Mesendoderm (in vitro differentiated cells): ENCODE measurements around the gene CHID1.

Experiments
- DNase-seq: peaks from one replicate; pipeline ENCODE4 v3.0.0; 2013
- H2AK5ac ChIP-seq: 2 replicates; pipeline ENCODE4 v1.6.1; 2013; ENCODE audit warnings: low read length, inconsistent platforms
- H2BK120ac ChIP-seq: 2 replicates; pipeline ENCODE4 v1.6.1; 2013; ENCODE audit warnings: low read depth, mild to moderate bottlenecking, low read length, moderate library complexity, mixed read lengths
- H2BK15ac ChIP-seq: replicated peaks from 2 replicates; pipeline ENCODE4 v1.6.1; 2013; ENCODE audit warnings: low read depth, mild to moderate bottlenecking, moderate library complexity
- H2BK5ac ChIP-seq: 2 replicates; pipeline ENCODE4 v1.6.1; 2013; ENCODE audit warnings: low read length, inconsistent platforms
- H3K18ac ChIP-seq: 2 replicates; pipeline ENCODE4 v1.6.1; 2013; ENCODE audit warnings: mild to moderate bottlenecking, low read length, mixed read lengths
- H3K23ac ChIP-seq: one replicate; pipeline ENCODE4 v1.6.1; 2013; ENCODE audit warnings: low read length
- H3K27ac ChIP-seq: 2 replicates; pipeline ENCODE4 v1.5.1; 2013; ENCODE audit warnings: low read depth, mild to moderate bottlenecking, inconsistent platforms, low read length, moderate library complexity
- H3K27me3 ChIP-seq: 2 replicates; pipeline ENCODE4 v1.6.1; 2013; ENCODE audit warnings: low read length, control low read depth, mild to moderate bottlenecking, inconsistent platforms; ENCODE audit not compliant: insufficient read depth, poor library complexity
- H3K36me3 ChIP-seq: 2 replicates; pipeline ENCODE4 v1.6.1; 2013; ENCODE audit warnings: low read length, inconsistent platforms; ENCODE audit not compliant: control insufficient read depth, insufficient read depth
- H3K4ac ChIP-seq: one replicate; pipeline ENCODE4 v1.6.1; 2013; ENCODE audit warnings: low read depth, mild to moderate bottlenecking, low read length, moderate library complexity
- H3K4me1 ChIP-seq: 2 replicates; pipeline ENCODE4 v1.6.1; 2013; ENCODE audit warnings: low read depth, low read length, inconsistent platforms; ENCODE audit not compliant: control insufficient read depth
- H3K4me2 ChIP-seq: 2 replicates; pipeline ENCODE4 v1.6.1; 2013; ENCODE audit warnings: low read length
- H3K4me3 ChIP-seq: 2 replicates; pipeline ENCODE4 v1.5.1; 2013; ENCODE audit warnings: mild to moderate bottlenecking, low read length
- H3K56ac ChIP-seq: one replicate; pipeline ENCODE4 v1.6.1; 2013; ENCODE audit warnings: low read length
- H3K79me1 ChIP-seq: 2 replicates; pipeline ENCODE4 v1.6.1; 2013; ENCODE audit warnings: low read length, inconsistent platforms
- H3K79me2 ChIP-seq: 2 replicates; pipeline ENCODE4 v1.6.1; 2013; ENCODE audit warnings: mild to moderate bottlenecking, low read length; ENCODE audit not compliant: control insufficient read depth, insufficient read depth
- H3K9ac ChIP-seq: 2 replicates; pipeline ENCODE4 v1.6.1; 2013; ENCODE audit warnings: low read length, inconsistent platforms
- H4K5ac ChIP-seq: one replicate; pipeline ENCODE4 v1.6.1; 2013; ENCODE audit warnings: low read length
- H4K8ac ChIP-seq: one replicate; pipeline ENCODE4 v1.6.1; 2013; ENCODE audit warnings: low read depth, mild to moderate bottlenecking, control low read depth, low read length, moderate library complexity
- WGBS: extraction: QIAGEN DNeasy Blood & Tissue Kit; methylation state at CpG from one replicate; pipeline ENCODE4 v1.1.7; 2013; ENCODE audit warnings: low lambda C conversion rate, missing lambda C conversion rate; ENCODE audit not compliant: insufficient coverage; ENCODE audit errors: extremely low coverage; 5-methylcytosine and 5-hydroxymethylcytosine counted together

Gene CHID1

GRCh38 chr11:870418-870817 lies 40.2 kb downstream of the CHID1 start:
- Histone ChIP-seq H4K8ac (no peak overlapping the region), H3K79me2 (no peaks in the 10 kb centered on the region), H2BK5ac (no peak overlapping the region), H2BK120ac (no peak overlapping the region), H2AK5ac (no peak overlapping the region), H3K36me3 (no peaks in the 10 kb centered on the region), H3K4me2 (no peak overlapping the region), H3K27me3 (no peaks in the 10 kb centered on the region), H3K79me1 (no peaks in the 10 kb centered on the region), H3K23ac (no peak overlapping the region), H3K27ac (no peak overlapping the region), H3K18ac (no peak overlapping the region), H3K4ac (no peak overlapping the region), H3K4me1 (no peaks in the 10 kb centered on the region), H3K9ac (no peak overlapping the region), H3K4me3 (no peak overlapping the region), H4K5ac (no peak overlapping the region), H2BK15ac (no peak overlapping the region), H3K56ac (no peak overlapping the region)
- WGBS = no CpG with 5 or more reads among the region's 8 CpGs
- DNase-seq = no peak

- Histone ChIP-seq H4K8ac (no peak overlapping the region), H3K18ac (no peak overlapping the region), H2BK120ac (no peak overlapping the region), H3K4me2 (no peak overlapping the region), H3K4ac (no peak overlapping the region), H3K79me1 (no peaks in the 10 kb centered on the region), H3K36me3 (no peaks in the 10 kb centered on the region), H3K9ac (no peak overlapping the region), H3K27me3 (no peaks in the 10 kb centered on the region), H3K23ac (no peak overlapping the region), H2BK5ac (no peak overlapping the region), H2AK5ac (no peak overlapping the region), H3K4me1 (no peaks in the 10 kb centered on the region), H3K27ac (no peak overlapping the region), H3K4me3 (no peak overlapping the region), H3K56ac (no peak overlapping the region), H4K5ac (no peak overlapping the region), H3K79me2 (no peaks in the 10 kb centered on the region), H2BK15ac (no peak overlapping the region)
- WGBS = no CpG with 5 or more reads among the region's 8 CpGs
- DNase-seq = no peak
Observed at GRCh38 chr11:870127-870413, 40.5 kb downstream of the CHID1 start.

- Histone ChIP-seq H3K4ac (no peak overlapping the region), H3K27ac (no peak overlapping the region)
- no peak for DNase-seq
Observed at GRCh38 chr11:869399-870126, 41.0 kb downstream of the CHID1 start.

GRCh38 chr11:868802-869201 lies 41.8 kb downstream of the CHID1 start:
- Histone ChIP-seq H3K79me1 (no peaks in the 10 kb centered on the region), H3K36me3 (no peaks in the 10 kb centered on the region), H3K9ac (no peak overlapping the region), H3K4me1 (no peaks in the 10 kb centered on the region), H3K79me2 (no peaks in the 10 kb centered on the region), H3K27ac (no peak overlapping the region), H3K18ac (no peak overlapping the region), H3K56ac (no peak overlapping the region), H3K4me2 (no peak overlapping the region), H2BK5ac (no peak overlapping the region), H3K27me3 (no peaks in the 10 kb centered on the region), H2BK15ac (no peak overlapping the region), H3K4ac (no peak overlapping the region), H3K23ac (no peak overlapping the region), H4K8ac (no peak overlapping the region), H2AK5ac (no peak overlapping the region), H4K5ac (no peak overlapping the region), H2BK120ac (no peak overlapping the region), H3K4me3 (no peak overlapping the region)
- DNase-seq = no peak
- WGBS = no CpG with 5 or more reads among the region's 12 CpGs

More at GRCh38 chr11:869399-870126, 41.0 kb downstream of the CHID1 start:
- H3K4me2 ChIP-seq = no peak overlapping the region
- no peak overlapping the region for H2BK120ac ChIP-seq
- no peaks in the 10 kb centered on the region for H3K79me1 ChIP-seq
- no peaks in the 10 kb centered on the region for H3K27me3 ChIP-seq
- H3K18ac ChIP-seq = no peak overlapping the region
- H3K23ac ChIP-seq = no peak overlapping the region
- no peaks in the 10 kb centered on the region for H3K79me2 ChIP-seq
- no peak overlapping the region for H4K5ac ChIP-seq
- no peak overlapping the region for H2BK5ac ChIP-seq
- no peak overlapping the region for H4K8ac ChIP-seq
- H3K4me3 ChIP-seq = no peak overlapping the region
- no peaks in the 10 kb centered on the region for H3K4me1 ChIP-seq
- no peak overlapping the region for H3K9ac ChIP-seq
- no CpG with 5 or more reads among the region's 25 CpGs for WGBS
- no peak overlapping the region for H2AK5ac ChIP-seq
- no peaks in the 10 kb centered on the region for H3K36me3 ChIP-seq
- H3K56ac ChIP-seq = no peak overlapping the region
- no peak overlapping the region for H2BK15ac ChIP-seq

- Histone ChIP-seq H2BK120ac (no peak overlapping the region), H3K56ac (no peak overlapping the region), H4K8ac (no peak overlapping the region), H3K4ac (no peak overlapping the region), H3K27me3 (no peaks in the 10 kb centered on the region), H4K5ac (no peak overlapping the region), H3K18ac (no peak overlapping the region), H3K4me2 (no peak overlapping the region), H3K79me1 (no peaks in the 10 kb centered on the region), H3K4me1 (no peaks in the 10 kb centered on the region), H3K79me2 (no peaks in the 10 kb centered on the region), H3K27ac (no peak overlapping the region), H2AK5ac (no peak overlapping the region), H2BK15ac (no peak overlapping the region), H3K36me3 (no peaks in the 10 kb centered on the region), H2BK5ac (no peak overlapping the region), H3K23ac (no peak overlapping the region), H3K4me3 (no peak overlapping the region), H3K9ac (no peak overlapping the region)
- WGBS = no CpG with 5 or more reads among the region's 17 CpGs
- no peak for DNase-seq
Observed at GRCh38 chr11:868394-868793, 42.2 kb downstream of the CHID1 start.

- Histone ChIP-seq H3K79me1 (no peaks in the 10 kb centered on the region), H2BK15ac (no peak overlapping the region), H3K4ac (no peak overlapping the region), H2AK5ac (no peak overlapping the region), H4K8ac (no peak overlapping the region), H3K18ac (no peak overlapping the region), H3K27ac (no peak overlapping the region), H2BK5ac (no peak overlapping the region), H3K4me1 (no peaks in the 10 kb centered on the region), H3K36me3 (no peaks in the 10 kb centered on the region), H2BK120ac (no peak overlapping the region), H4K5ac (no peak overlapping the region), H3K23ac (no peak overlapping the region), H3K27me3 (no peaks in the 10 kb centered on the region), H3K56ac (no peak overlapping the region), H3K79me2 (no peaks in the 10 kb centered on the region), H3K4me3 (no peak overlapping the region), H3K9ac (no peak overlapping the region), H3K4me2 (no peak overlapping the region)
- no peak for DNase-seq
- no CpG with 5 or more reads among the region's 8 CpGs for WGBS
Observed at GRCh38 chr11:867856-868358, 42.7 kb downstream of the CHID1 start.
